K562 (cell line): Measurements from ENCODE around the gene NOSIP. TPM values are rescaled to one million over a fixed set of nuclear protein-coding genes. Genes with fewer than 3 reads are reported as not detected.
A peak's percentile ranks its signal among the peaks of the same experiment; 100 is the strongest.

ENCODE experiments used
- CC2D1A ChIP-seq: fragments of 450-650 bp; IDR thresholded peaks from 2 replicates; pipeline ENCODE4 v1.6.1; 2017; ENCODE audit warnings: mild to moderate bottlenecking
- ESRRA ChIP-seq: fragments of 450-650 bp; IDR thresholded peaks from 2 replicates; pipeline ENCODE4 v1.6.1; 2014; ENCODE audit warnings: low read depth, mild to moderate bottlenecking, moderate library complexity, borderline replicate concordance
- IFI16 ChIP-seq: fragments of 250-450 bp; sonication (Bioruptor Pico); IDR thresholded peaks from 2 replicates; pipeline ENCODE4 v2.1.2; 2022; ENCODE audit warnings: mild to moderate bottlenecking, inconsistent platforms
- JUND ChIP-seq, 2 experiments: IDR thresholded peaks; 2 replicates in 1 of 2; 3 replicates in 1 of 2; pipeline ENCODE4 v1.6.1; 2011; ENCODE audit warnings: borderline replicate concordance in 2 of 2, low read depth in 2 of 2, low read length in 2 of 2, improper control_type of control experiment in 1 of 2, missing biosample characterization in 1 of 2, missing genetic modification characterization in 1 of 2, missing genetic modification reagents in 1 of 2
- NFE2L1 ChIP-seq: fragments of 450-650 bp; IDR thresholded peaks from 2 replicates; pipeline ENCODE4 v1.6.1; 2016; ENCODE audit warnings: missing genetic modification characterization, low read depth, mild to moderate bottlenecking, missing compliant biosample characterization, moderate library complexity, borderline replicate concordance
- PHB ChIP-seq: fragments of 250-450 bp; sonication (Bioruptor Pico); IDR thresholded peaks from 2 replicates; pipeline ENCODE4 v1.5.0; 2021
- PTTG1 ChIP-seq: fragments of 450-650 bp; IDR thresholded peaks from 2 replicates; pipeline ENCODE4 v1.6.1; 2016; ENCODE audit warnings: low read depth, mild to moderate bottlenecking, missing genetic modification characterization, missing compliant biosample characterization
- RAD21 ChIP-seq, 2 experiments: fragments of 250-450 bp in 1 of 2; fragments of 450-650 bp in 1 of 2; sonication (Bioruptor Pico) in 1 of 2; formaldehyde crosslinking in 1 of 2; IDR thresholded peaks in 1 of 2; conservative IDR thresholded peaks in 1 of 2; 2 replicates each; pipeline versions ENCODE4 v1.4.0 to v1.8.0; 2020 to 2022; ENCODE audit warnings: mild to moderate bottlenecking in 2 of 2, moderate library complexity in 1 of 2
- polyA plus RNA-seq, 8 experiments: library from polyadenylated mRNA; depleted of rRNA in 4 of 8; stranded (reverse) in 5 of 8; unstranded in 3 of 8; fragments of >200 nt; fragmentation: Nextera tagmentation in 2 of 8; fragmentation: Illumina TruSeq in 1 of 8; extraction: Ambion mirVana in 2 of 8; extraction: Trizol in 1 of 8; gene quantifications; 2 replicates each; pipeline versions ENCODE4 v1.2.1 to v1.2.3, GENCODE V29; 2011 to 2014; ENCODE audit warnings: inconsistent platforms in 1 of 8, missing spikeins in 1 of 8
- total RNA-seq, 7 experiments: library from RNA; depleted of rRNA in 6 of 7; stranded (reverse); fragments of >200 nt in 6 of 7; fragmentation: Illumina TruSeq in 2 of 7; extraction: Trizol in 2 of 7; gene quantifications; 2 replicates each; pipeline versions ENCODE4 v1.2.1 to v1.2.3, GENCODE V29; 2011 to 2021; ENCODE audit warnings: low replicate concordance in 1 of 7
- TF ChIP-seq, protein P1 (sequence below): sonication (generic); formaldehyde crosslinking; IDR thresholded peaks from 2 replicates; pipeline ENCODE4 v1.8.0; 2022; ENCODE audit warnings: mild to moderate bottlenecking, missing genetic modification reagents
- TF ChIP-seq, protein P2 (sequence below): fragments of 200-800 bp; sonication (Bioruptor generic); IDR thresholded peaks from 2 replicates; pipeline ENCODE4 v1.6.1; 2017; ENCODE audit warnings: missing genetic modification characterization, missing compliant biosample characterization
- TF ChIP-seq, protein P3 (sequence below), 2 experiments: fragments of 450-650 bp; IDR thresholded peaks; 2 replicates each; pipeline ENCODE4 v1.6.1; 2016; ENCODE audit warnings: mild to moderate bottlenecking in 2 of 2, borderline replicate concordance in 1 of 2, low read depth in 1 of 2, moderate library complexity in 1 of 2
- TF ChIP-seq, protein P4 (sequence below), 2 experiments: fragments of 450-650 bp; IDR thresholded peaks; 2 replicates each; pipeline ENCODE4 v1.6.1; 2016

NOSIP gene
- total and polyA plus RNA-seq, 9 of the 15 experiments (the other 6 are each of a cell fraction or from before 2014, with no cell fraction given): 14.4 to 153 (median 79.9) TPM

DNA sequence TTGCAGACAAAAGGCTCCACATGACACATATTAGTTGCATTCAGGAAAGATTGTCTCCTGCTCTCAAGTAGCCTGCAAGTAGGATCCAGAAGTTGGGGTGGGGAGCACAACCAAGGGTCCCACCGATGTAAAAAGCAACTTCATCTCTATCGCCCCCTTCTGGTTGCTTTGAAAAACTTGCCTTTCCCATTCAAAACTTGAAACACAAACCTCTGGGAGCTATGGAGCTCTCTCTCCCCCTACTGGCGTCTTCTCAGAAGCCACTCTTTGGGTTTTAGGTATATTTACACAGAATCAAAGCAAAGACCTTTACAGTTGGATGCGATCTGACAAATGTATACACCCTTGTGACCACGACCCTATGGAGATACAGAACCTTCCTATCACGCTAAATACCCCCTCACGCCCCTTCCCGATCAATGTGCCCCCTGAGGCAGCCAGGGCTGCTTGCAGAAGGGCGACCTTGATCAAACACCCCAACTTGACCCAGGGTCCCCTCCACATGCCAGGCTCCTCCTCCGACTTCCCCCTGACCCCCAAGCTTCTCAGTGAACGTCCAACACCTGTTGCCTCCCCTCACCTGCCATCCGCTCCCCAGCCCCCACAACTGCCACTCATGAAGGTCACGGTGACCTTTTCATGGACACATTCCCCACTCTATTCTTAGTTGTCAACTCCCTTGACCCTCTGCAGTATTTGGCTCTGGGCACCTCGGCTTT is 10.1 kb downstream of the NOSIP start (continued):
- TF ChIP-seq JUND (IDR thresholded peaks at IDR 0.05; ENCODE audit: borderline replicate concordance, low read depth, low read length) (0 out of 2 replicates have a peak, but pooled peaks have one; percentile 24), JUND (tag; IDR thresholded peaks at IDR 0.05; ENCODE audit: borderline replicate concordance, low read depth, low read length) (no peak; the same call in 2 of the 3 replicates), NFE2L1 (tag) (no peak), PTTG1 (no peak), CC2D1A (peak; percentile 68), IFI16 (CRISPR knock-in tag) (no peak), ESRRA (peak; percentile 71), RAD21 (CRISPR knock-in tag; conservative IDR thresholded peaks at IDR 0.05 in 1 of 2, IDR thresholded peaks at IDR 0.05 in 1 of 2) (peak; percentile 89 to 90), PHB (no peak)
- TF ChIP-seq, protein P1, sequence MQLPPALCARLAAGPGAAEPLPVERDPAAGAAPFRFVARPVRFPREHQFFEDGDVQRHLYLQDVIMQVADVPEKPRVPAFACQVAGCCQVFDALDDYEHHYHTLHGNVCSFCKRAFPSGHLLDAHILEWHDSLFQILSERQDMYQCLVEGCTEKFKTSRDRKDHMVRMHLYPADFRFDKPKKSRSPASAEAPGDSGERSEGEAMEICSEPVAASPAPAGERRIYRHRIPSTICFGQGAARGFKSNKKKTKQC: 0 out of 2 replicates have a peak, but pooled peaks have one; percentile 58
- TF ChIP-seq, protein P2, sequence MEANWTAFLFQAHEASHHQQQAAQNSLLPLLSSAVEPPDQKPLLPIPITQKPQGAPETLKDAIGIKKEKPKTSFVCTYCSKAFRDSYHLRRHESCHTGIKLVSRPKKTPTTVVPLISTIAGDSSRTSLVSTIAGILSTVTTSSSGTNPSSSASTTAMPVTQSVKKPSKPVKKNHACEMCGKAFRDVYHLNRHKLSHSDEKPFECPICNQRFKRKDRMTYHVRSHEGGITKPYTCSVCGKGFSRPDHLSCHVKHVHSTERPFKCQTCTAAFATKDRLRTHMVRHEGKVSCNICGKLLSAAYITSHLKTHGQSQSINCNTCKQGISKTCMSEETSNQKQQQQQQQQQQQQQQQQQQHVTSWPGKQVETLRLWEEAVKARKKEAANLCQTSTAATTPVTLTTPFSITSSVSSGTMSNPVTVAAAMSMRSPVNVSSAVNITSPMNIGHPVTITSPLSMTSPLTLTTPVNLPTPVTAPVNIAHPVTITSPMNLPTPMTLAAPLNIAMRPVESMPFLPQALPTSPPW (CRISPR knock-in tag): peak; percentile 40; the same call in 1 of the 2 replicates
- TF ChIP-seq, protein P3, sequence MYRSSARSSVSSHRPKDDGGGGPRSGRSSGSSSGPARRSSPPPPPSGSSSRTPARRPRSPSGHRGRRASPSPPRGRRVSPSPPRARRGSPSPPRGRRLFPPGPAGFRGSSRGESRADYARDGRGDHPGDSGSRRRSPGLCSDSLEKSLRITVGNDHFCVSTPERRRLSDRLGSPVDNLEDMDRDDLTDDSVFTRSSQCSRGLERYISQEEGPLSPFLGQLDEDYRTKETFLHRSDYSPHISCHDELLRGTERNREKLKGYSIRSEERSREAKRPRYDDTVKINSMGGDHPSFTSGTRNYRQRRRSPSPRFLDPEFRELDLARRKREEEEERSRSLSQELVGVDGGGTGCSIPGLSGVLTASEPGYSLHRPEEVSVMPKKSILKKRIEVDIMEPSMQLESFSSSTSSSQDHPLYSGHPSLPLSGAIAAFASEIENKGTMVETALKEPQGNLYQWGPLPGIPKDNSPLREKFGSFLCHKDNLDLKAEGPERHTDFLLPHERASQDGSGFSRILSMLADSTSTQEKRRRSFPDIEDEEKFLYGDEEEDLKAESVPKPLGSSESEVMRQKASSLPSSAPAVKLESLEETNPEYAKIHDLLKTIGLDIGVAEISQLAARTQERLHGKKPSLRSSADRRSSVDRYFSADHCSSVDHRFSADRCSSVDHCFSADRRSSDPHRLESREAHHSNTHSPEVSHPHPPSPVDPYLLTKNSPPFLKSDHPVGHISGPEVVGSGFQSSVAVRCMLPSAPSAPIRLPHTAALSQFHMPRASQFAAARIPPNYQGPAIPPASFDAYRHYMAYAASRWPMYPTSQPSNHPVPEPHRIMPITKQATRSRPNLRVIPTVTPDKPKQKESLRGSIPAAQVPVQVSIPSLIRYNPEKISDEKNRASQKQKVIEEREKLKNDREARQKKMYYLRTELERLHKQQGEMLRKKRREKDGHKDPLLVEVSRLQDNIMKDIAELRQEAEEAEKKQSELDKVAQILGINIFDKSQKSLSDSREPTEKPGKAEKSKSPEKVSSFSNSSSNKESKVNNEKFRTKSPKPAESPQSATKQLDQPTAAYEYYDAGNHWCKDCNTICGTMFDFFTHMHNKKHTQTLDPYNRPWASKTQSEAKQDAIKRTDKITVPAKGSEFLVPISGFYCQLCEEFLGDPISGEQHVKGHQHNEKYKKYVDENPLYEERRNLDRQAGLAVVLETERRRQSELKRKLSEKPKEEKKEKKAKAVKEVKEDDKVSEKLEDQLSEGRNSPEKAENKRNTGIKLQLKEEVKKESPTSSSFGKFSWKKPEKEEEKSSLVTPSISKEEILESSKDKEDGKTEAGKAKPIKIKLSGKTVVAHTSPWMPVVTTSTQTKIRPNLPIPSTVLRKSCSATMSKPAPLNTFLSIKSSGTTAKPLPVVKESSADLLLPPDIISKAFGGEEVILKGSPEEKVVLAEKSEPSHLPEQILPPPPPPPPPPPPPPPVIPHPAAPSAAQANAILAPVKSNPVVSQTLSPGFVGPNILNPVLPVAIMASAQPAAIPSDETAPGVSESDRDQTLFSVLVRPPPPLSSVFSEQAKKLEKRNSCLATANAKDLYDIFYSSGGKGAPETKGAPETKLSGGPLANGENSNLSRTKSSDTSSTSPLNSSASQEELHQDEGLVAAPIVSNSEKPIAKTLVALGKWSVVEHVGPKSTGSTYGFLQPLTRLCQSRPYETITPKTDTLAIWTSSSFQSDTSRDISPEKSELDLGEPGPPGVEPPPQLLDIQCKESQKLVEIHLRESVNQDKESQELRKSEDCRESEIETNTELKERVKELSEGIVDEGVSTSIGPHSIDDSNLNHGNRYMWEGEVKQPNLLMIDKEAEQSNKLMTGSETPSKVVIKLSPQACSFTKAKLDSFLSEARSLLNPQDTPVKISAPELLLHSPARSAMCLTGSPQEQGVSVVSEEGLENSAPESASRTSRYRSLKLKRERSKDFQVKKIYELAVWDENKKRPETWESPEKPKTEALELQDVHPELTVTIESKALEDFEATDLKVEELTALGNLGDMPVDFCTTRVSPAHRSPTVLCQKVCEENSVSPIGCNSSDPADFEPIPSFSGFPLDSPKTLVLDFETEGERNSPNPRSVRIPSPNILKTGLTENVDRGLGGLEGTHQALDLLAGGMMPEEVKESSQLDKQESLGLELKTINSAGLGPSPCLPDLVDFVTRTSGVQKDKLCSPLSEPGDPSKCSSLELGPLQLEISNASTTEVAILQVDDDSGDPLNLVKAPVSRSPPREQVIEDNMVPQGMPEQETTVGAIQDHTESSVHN (IDR thresholded peaks at IDR 0.05; ENCODE audit: borderline replicate concordance in 1 of 2, low read depth in 1 of 2): no peak
- TF ChIP-seq, protein P4, sequence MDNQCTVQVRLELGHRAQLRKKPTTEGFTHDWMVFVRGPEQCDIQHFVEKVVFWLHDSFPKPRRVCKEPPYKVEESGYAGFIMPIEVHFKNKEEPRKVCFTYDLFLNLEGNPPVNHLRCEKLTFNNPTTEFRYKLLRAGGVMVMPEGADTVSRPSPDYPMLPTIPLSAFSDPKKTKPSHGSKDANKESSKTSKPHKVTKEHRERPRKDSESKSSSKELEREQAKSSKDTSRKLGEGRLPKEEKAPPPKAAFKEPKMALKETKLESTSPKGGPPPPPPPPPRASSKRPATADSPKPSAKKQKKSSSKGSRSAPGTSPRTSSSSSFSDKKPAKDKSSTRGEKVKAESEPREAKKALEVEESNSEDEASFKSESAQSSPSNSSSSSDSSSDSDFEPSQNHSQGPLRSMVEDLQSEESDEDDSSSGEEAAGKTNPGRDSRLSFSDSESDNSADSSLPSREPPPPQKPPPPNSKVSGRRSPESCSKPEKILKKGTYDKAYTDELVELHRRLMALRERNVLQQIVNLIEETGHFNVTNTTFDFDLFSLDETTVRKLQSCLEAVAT (IDR thresholded peaks at IDR 0.05): peak in 1 of 2 experiments; percentile 84; a peak in 1 of 4 replicates
